K562 (cell line): ENCODE results near the gene BTG2. TPM values are rescaled to one million over a fixed set of nuclear protein-coding genes. Genes with fewer than 3 reads are reported as not detected.

Source experiments
- CEBPB ChIP-seq: fragments of 450-650 bp; IDR thresholded peaks from 2 replicates; pipeline ENCODE4 v1.6.1; 2016; ENCODE audit warnings: missing genetic modification characterization, missing compliant biosample characterization
- FOXA1 ChIP-seq: fragments of 450-650 bp; IDR thresholded peaks from 2 replicates; pipeline ENCODE4 v1.6.1; 2016; ENCODE audit warnings: mild to moderate bottlenecking, borderline replicate concordance
- MED1 ChIP-seq: sonication (generic); formaldehyde crosslinking; IDR thresholded peaks from 2 replicates; pipeline ENCODE4 v1.8.1; 2023; ENCODE audit warnings: missing genetic modification reagents, borderline replicate concordance
- XRCC4 ChIP-seq: IDR thresholded peaks from one replicate; pipeline ENCODE4 v1.6.1; 2011; ENCODE audit not compliant: insufficient read depth, insufficient read length; ENCODE audit errors: extremely low read depth
- ZBTB8A ChIP-seq: fragments of 450-650 bp; IDR thresholded peaks from 2 replicates; pipeline ENCODE4 v1.6.1; 2018; ENCODE audit warnings: mild to moderate bottlenecking, moderate library complexity; ENCODE audit not compliant: partially characterized antibody
- ZNF551 ChIP-seq: fragments of 250-450 bp; sonication (Bioruptor Pico); IDR thresholded peaks from 2 replicates; pipeline ENCODE4 v1.5.0; 2021; ENCODE audit warnings: mild to moderate bottlenecking, moderate library complexity
- polyA plus RNA-seq, 8 experiments: library from polyadenylated mRNA; depleted of rRNA in 4 of 8; stranded (reverse) in 5 of 8; unstranded in 3 of 8; fragments of >200 nt; fragmentation: Nextera tagmentation in 2 of 8; fragmentation: Illumina TruSeq in 1 of 8; extraction: Ambion mirVana in 2 of 8; extraction: Trizol in 1 of 8; gene quantifications; 2 replicates each; pipeline versions ENCODE4 v1.2.1 to v1.2.3, GENCODE V29; 2011 to 2014; ENCODE audit warnings: inconsistent platforms in 1 of 8, missing spikeins in 1 of 8
- total RNA-seq, 7 experiments: library from RNA; depleted of rRNA in 6 of 7; stranded (reverse); fragments of >200 nt in 6 of 7; fragmentation: Illumina TruSeq in 2 of 7; extraction: Trizol in 2 of 7; gene quantifications; 2 replicates each; pipeline versions ENCODE4 v1.2.1 to v1.2.3, GENCODE V29; 2011 to 2021; ENCODE audit warnings: low replicate concordance in 1 of 7
- TF ChIP-seq, protein P1 (sequence below): fragments of 450-650 bp; IDR thresholded peaks from 2 replicates; pipeline ENCODE4 v1.6.1; 2017; ENCODE audit warnings: antibody characterized with exemption, mild to moderate bottlenecking
- TF ChIP-seq, protein P2 (sequence below): sonication (generic); formaldehyde crosslinking; IDR thresholded peaks from 2 replicates; pipeline ENCODE4 v1.8.0; 2022; ENCODE audit warnings: missing genetic modification reagents, mild to moderate bottlenecking, borderline replicate concordance
- TF ChIP-seq, protein P3 (sequence below): fragments of 200-800 bp; sonication (Bioruptor generic); IDR thresholded peaks from 2 replicates; pipeline ENCODE4 v1.6.1; 2016; ENCODE audit warnings: missing genetic modification characterization, missing compliant biosample characterization
- TF ChIP-seq, protein P4 (sequence below), 3 experiments: fragments of 200-800 bp in 1 of 3; fragments of 250-450 bp in 1 of 3; fragments of 450-650 bp in 1 of 3; sonication (Bioruptor Pico) in 1 of 3; sonication (Bioruptor generic) in 1 of 3; formaldehyde crosslinking in 1 of 3; IDR thresholded peaks; 2 replicates each; pipeline versions ENCODE4 v1.6.1 to v1.8.0; 2016 to 2022; ENCODE audit warnings: mild to moderate bottlenecking in 2 of 3, missing genetic modification characterization in 2 of 3, missing compliant biosample characterization in 1 of 3, moderate library complexity in 1 of 3

Gene BTG2
- total and polyA plus RNA-seq, 9 of the 15 experiments (the other 6 are each of a cell fraction or from before 2014, with no cell fraction given), result 2.3 to 41.9 (median 8.7) TPM

DNA sequence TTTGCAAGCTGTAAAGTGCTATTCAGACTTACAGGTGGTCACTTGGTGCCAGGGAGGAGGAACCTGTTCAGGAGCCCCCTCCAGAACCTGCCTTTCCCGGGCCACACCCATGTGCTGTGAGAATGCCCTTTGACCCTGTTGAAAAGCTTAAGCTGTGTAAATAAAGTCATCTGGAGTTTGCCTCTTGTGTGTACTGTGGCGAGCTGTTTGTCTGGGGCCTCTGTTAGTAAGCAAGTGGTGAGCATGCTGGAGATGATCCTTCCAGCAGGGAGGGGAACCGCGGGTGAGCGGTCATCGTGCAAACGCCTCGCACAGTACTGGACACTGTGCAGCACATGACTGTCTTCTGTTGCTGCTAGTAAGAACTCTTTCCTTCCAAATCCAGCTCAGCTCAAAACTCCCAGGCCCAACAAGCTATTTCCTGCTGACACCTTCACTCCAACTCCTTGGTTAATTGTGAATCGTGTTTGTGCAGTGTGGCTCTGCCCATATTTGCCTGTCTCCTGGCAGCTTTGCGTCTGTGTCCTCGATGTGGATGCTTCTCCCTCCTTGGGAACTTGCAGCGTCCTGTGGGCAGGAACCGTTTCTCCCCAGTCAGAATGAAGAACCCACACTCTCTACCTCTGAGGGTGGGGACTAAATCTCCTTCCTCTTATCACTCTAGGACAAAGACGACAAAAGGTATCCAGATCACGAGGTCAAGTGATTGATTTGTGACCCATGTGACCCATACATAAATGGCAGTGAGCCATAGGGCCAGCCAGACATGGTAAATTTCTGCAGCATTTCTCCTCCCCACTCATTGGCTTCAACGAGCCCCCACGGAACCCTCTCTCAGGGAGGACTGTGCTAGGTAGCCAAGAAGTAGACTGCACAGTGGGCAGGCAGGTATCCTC lies 13.9 kb upstream of the BTG2 start (continued):
- TF ChIP-seq, protein P1, sequence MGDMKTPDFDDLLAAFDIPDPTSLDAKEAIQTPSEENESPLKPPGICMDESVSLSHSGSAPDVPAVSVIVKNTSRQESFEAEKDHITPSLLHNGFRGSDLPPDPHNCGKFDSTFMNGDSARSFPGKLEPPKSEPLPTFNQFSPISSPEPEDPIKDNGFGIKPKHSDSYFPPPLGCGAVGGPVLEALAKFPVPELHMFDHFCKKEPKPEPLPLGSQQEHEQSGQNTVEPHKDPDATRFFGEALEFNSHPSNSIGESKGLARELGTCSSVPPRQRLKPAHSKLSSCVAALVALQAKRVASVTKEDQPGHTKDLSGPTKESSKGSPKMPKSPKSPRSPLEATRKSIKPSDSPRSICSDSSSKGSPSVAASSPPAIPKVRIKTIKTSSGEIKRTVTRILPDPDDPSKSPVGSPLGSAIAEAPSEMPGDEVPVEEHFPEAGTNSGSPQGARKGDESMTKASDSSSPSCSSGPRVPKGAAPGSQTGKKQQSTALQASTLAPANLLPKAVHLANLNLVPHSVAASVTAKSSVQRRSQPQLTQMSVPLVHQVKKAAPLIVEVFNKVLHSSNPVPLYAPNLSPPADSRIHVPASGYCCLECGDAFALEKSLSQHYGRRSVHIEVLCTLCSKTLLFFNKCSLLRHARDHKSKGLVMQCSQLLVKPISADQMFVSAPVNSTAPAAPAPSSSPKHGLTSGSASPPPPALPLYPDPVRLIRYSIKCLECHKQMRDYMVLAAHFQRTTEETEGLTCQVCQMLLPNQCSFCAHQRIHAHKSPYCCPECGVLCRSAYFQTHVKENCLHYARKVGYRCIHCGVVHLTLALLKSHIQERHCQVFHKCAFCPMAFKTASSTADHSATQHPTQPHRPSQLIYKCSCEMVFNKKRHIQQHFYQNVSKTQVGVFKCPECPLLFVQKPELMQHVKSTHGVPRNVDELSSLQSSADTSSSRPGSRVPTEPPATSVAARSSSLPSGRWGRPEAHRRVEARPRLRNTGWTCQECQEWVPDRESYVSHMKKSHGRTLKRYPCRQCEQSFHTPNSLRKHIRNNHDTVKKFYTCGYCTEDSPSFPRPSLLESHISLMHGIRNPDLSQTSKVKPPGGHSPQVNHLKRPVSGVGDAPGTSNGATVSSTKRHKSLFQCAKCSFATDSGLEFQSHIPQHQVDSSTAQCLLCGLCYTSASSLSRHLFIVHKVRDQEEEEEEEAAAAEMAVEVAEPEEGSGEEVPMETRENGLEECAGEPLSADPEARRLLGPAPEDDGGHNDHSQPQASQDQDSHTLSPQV, result peak; percentile 85
- TF ChIP-seq FOXA1 (peak; percentile 43; the same call in 1 of the 2 replicates), XRCC4 (no peak), ZBTB8A (no peak), ZNF551 (no peak), CEBPB (tag) (no peak), MED1 (CRISPR knock-in tag) (no peak)
- TF ChIP-seq, protein P2, sequence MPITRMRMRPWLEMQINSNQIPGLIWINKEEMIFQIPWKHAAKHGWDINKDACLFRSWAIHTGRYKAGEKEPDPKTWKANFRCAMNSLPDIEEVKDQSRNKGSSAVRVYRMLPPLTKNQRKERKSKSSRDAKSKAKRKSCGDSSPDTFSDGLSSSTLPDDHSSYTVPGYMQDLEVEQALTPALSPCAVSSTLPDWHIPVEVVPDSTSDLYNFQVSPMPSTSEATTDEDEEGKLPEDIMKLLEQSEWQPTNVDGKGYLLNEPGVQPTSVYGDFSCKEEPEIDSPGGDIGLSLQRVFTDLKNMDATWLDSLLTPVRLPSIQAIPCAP (CRISPR knock-in tag), result no peak
- TF ChIP-seq, protein P3, sequence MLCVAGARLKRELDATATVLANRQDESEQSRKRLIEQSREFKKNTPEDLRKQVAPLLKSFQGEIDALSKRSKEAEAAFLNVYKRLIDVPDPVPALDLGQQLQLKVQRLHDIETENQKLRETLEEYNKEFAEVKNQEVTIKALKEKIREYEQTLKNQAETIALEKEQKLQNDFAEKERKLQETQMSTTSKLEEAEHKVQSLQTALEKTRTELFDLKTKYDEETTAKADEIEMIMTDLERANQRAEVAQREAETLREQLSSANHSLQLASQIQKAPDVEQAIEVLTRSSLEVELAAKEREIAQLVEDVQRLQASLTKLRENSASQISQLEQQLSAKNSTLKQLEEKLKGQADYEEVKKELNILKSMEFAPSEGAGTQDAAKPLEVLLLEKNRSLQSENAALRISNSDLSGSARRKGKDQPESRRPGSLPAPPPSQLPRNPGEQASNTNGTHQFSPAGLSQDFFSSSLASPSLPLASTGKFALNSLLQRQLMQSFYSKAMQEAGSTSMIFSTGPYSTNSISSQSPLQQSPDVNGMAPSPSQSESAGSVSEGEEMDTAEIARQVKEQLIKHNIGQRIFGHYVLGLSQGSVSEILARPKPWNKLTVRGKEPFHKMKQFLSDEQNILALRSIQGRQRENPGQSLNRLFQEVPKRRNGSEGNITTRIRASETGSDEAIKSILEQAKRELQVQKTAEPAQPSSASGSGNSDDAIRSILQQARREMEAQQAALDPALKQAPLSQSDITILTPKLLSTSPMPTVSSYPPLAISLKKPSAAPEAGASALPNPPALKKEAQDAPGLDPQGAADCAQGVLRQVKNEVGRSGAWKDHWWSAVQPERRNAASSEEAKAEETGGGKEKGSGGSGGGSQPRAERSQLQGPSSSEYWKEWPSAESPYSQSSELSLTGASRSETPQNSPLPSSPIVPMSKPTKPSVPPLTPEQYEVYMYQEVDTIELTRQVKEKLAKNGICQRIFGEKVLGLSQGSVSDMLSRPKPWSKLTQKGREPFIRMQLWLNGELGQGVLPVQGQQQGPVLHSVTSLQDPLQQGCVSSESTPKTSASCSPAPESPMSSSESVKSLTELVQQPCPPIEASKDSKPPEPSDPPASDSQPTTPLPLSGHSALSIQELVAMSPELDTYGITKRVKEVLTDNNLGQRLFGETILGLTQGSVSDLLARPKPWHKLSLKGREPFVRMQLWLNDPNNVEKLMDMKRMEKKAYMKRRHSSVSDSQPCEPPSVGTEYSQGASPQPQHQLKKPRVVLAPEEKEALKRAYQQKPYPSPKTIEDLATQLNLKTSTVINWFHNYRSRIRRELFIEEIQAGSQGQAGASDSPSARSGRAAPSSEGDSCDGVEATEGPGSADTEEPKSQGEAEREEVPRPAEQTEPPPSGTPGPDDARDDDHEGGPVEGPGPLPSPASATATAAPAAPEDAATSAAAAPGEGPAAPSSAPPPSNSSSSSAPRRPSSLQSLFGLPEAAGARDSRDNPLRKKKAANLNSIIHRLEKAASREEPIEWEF (CRISPR knock-in tag), result no peak
- TF ChIP-seq, protein P4, sequence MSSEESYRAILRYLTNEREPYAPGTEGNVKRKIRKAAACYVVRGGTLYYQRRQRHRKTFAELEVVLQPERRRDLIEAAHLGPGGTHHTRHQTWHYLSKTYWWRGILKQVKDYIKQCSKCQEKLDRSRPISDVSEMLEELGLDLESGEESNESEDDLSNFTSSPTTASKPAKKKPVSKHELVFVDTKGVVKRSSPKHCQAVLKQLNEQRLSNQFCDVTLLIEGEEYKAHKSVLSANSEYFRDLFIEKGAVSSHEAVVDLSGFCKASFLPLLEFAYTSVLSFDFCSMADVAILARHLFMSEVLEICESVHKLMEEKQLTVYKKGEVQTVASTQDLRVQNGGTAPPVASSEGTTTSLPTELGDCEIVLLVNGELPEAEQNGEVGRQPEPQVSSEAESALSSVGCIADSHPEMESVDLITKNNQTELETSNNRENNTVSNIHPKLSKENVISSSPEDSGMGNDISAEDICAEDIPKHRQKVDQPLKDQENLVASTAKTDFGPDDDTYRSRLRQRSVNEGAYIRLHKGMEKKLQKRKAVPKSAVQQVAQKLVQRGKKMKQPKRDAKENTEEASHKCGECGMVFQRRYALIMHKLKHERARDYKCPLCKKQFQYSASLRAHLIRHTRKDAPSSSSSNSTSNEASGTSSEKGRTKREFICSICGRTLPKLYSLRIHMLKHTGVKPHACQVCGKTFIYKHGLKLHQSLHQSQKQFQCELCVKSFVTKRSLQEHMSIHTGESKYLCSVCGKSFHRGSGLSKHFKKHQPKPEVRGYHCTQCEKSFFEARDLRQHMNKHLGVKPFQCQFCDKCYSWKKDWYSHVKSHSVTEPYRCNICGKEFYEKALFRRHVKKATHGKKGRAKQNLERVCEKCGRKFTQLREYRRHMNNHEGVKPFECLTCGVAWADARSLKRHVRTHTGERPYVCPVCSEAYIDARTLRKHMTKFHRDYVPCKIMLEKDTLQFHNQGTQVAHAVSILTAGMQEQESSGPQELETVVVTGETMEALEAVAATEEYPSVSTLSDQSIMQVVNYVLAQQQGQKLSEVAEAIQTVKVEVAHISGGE (CRISPR knock-in tag; IDR thresholded peaks at IDR 0.05), result no peak
